NCI-H82 treated with DMSO at 0.1 percent for 48 hours (cell line): ENCODE measurements around the gene ZNF710.

Source experiments
- DNase-seq: peaks from one replicate; lab custom pipeline; 2025; ENCODE audit not compliant: unreplicated experiment; lab: John Stamatoyannopoulos, UW

Gene ZNF710

DNA sequence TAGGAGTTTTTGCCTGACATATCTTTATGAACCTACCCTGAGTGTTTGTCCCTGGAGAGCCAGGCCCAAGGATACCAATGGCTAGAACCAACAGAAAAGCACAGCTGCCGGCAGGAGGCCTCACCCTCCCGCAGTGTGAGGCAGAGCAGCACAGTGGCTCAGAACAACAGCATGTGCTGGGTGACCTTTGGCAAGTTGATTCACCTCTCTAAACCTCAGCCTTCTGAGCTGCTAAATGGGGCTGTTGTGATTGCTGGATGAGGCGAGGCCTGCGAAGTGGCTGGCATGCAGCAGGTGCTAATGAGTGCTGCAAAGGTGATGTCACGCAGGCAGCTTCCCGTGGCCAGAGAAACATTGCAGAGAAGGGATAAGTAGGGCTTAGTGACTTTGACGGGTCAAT is 77.8 kb downstream of the ZNF710 start:
- no peak for DNase-seq

DNA sequence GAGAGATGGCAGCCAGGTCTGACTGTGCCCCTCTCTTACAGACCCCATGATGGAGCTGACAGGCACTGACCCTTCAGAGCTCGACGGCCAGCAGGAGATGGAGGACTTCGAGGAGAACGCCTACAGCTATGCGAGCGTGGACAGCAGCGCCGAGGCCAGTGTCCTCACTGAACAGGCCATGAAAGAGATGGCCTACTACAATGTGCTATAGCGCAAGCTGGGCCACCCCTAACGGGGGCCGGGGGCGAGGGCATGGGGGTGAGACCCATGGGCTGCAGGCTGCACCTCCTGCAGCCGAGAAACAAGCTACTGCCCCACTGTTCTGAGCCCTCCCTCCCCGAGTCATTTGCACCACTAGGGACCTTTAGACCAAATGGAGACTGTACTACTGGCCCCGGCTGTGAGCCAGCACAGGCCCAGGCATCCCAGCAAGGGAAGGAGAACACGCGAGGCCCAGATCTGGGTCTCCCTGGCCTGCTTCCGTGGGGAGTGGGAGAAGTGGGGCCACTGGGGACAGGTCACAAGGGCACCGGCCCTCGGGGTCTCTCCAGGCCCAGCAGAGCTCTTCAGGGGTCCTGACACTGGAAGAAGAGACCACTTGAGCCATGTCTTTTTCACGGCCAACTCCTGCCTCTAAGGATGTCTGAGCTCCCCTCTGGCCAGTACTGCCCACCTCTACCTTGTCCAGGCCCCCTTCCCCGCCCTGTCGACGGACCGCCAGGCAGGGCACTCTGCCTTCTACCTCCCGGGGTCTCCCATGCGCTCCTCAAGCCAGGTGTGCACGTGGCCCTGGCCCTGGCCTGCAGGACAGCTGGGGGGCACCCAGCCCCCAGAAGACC is 78.7 kb downstream of the ZNF710 start:
- DNase-seq = no peak

DNA sequence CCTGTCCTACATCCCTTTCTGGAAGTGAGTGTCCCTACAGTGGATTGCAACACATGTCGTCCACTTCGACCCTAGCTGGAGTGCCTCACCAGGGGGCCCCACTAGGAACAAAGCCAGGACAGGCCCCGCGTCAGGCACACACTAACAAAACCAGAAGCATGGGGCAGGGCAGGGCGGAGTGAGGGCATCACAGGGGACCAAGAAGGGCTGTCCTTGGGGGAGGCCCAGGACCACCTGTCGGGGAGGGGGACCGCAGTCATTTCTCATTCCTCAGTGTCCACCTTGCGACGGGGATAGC is 79.3 kb downstream of the ZNF710 start:
- no peak for DNase-seq

DNA sequence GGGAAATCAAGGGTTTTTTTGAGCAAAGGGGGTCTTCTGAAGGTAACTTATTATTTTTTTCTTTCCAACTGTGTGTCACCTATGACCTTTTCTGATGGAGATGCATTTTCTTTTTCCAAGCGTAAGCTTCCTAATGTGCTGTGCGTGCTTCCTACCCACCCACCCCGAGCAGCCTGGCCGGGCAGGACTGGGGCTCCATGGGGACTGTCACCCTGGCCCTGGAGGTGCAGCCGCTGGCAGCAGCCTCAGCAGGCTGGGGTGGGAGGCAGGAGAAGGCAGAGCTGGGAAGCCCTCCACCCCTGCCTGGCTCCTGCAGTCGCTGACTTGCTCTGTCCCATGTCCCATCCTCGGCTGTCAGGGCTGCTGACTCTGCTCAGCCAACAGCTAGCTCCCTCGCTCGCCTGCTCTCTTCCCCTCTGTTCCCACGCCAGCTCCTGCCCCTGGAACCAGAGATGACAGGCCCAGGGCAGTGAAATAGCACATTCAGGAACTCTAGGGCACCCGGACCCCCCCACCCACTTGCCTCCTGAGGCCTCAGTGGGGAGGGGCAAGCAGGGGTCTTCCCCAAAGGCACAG is 79.8 kb downstream of the ZNF710 start:
- DNase-seq = no peak

DNA sequence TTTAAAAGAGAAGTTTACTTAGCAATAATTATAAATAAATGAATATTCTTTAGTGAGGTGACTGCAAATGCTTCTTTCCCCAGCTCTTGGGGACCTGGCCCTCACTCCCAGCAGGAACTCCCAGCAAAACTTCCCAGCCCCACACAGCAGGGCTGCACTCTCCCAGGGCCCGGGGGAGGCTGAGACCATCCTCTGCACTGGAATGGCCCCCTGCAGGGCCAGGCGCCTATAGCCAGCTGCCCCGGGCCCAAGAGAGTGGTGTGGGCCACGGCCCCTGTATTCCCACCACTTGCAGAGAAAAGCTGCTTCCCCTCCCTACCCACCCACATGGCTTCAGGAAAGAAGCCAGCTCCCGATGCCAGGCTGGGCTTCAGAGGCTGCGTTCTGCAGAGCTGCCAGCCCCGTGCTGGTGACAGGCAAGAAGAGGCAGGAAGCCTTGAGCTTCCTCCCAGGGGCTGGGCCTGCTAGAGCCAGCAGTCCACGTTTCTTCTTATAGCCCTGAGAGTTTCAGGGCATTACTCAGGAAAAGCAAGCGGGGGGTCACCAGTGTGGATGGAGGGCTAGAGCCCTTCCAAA is 81.1 kb downstream of the ZNF710 start:
- no peak for DNase-seq

DNA sequence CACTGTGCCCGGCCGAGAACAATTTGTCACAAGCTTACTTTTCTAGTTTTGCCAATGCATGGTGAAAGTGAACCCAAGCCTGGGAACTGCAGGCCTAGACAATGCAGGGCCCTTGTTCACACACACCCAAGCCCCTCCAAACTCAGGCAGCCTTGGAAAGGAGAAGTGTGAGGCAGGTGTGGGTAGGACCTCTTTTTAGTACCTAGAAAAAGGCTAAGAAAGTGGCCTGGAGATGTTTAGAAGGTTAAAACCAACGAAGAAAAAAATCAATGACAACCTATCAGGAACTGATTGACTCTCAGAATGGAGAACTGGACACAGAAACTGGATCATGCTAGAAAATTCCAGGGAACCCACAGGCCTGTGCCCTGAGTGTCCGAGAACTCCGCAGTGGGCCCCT is 82.3 kb downstream of the ZNF710 start:
- DNase-seq = no peak

DNA sequence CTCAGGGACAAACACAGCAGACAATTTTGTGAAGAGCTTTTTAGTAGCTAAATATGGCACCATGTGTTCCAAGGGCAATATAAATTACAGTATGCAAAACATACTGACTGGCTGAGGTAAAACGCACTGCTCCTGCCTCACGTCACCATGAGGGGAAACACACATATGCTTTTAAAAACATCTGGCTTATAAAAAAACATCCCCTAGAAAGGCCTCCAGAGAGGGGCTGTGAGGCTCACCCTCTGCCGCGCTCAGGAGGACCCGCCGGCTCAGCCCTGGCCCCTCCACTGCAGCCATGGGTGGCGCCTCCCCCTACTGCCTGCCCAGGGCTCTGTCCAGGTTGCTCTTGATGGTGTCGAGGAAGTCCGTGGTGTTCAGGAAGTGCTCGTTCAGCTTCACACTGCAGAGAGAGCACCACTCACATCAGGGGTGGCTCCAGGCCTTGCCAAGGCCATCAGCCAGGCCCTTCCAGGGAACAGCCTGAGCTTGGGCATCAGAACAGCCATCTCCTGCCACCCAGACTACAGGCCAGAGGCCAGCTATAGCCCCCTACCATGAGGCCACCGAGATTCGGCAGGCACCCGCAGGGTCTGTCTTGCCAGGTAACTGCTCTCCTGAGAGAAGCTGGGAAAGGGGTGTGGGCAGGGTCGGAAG is 83.0 kb downstream of the ZNF710 start:
- no peak for DNase-seq

DNA sequence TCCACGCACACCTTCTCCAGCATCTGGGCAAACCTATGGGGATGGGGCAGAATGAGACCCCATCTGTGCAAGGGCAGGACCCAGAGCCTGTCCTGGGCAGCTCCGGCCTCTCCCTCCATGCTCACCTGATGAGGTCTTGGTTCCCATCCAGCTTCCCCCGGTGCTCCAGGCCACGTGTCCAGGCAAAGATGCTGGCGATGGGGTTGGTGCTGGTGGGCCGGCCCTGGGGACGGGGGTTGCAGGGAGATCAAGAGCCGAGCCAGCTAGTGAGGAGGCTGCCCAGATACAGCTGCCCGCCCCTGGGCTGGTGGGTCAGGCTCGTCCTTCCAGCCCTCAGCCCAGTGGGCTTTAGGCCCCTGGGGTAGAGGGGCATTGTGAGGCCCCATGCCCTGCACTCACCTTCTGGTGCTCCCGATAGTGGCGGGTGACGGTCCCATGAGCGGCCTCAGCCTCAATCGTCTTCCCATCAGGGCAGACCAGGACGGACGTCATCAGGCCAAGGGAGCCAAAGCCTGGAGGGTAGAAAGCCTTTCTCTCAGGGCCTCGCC is 83.8 kb downstream of the ZNF710 start:
- DNase-seq = no peak

DNA sequence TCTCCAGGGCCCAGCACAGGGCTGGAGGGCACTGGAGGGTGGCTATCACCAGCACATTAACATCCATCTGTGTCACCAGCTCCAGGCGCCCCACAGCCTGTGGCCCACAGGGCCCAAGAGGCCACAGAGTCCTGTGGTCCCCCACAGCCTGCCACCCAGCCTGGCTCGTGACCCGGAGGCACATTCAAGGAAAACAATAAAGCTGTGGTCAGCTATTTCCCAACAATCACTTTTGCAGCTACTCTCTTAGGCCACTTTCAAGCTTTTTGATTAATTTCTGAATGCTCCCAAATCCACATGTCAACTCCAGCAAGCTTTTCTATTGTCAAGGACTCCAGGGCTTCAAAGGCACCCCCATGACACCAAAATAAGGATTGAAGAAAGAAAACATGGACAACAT is 84.4 kb downstream of the ZNF710 start:
- no peak for DNase-seq

DNA sequence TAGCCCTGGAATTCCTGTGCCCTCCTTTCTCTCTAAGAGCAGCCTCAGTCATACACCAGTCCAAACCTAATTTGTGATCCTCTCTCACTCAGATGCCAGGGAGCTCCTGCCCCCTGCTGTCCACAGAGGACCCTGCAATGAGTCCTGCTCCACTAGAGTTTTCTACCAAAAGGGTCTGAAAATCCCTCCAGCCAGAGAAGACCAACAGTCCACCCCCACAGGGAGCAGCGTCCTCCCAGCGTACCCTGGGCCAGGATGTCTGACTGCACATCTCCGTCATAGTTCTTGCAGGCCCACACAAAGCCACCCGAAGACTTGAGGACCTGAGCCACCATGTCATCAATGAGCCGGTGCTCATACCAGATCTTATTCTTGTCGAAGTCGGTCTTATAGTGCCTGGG is 85.7 kb downstream of the ZNF710 start:
- DNase-seq = peak; percentile 25

DNA sequence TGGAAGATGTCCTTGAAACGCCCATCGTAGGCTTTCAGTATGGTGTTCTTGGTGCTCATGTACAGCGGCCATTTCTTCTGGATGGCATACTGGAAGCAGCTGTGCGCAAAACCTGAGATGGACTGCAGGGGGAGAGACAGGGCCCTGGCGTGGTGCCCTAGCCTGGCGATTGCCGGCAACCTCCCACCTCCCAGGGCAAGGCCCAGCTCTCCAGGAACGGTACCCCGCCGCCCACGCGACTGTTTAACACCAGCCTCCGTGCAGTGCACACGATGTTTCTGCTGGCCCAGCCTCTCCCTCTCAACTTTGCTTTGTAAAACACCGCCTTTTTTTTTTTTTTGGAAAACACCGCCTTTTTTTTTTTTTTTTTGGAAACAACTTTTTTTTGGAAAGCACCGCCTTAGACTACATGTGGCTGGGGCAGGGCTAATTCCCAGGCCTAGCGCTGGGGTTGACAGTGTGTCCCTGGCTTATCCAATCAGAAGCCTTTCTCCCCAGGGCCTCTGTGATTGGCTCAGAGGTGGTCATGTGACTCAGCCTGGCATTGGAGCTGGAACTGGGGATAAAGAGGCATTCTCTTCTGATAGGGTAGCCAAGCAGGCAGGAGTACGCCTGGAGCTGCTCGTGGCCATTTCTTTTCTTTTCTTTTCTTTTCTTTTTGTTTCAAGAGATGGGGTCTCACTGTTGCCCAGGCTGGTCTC is 86.5 kb downstream of the ZNF710 start:
- no peak for DNase-seq

DNA sequence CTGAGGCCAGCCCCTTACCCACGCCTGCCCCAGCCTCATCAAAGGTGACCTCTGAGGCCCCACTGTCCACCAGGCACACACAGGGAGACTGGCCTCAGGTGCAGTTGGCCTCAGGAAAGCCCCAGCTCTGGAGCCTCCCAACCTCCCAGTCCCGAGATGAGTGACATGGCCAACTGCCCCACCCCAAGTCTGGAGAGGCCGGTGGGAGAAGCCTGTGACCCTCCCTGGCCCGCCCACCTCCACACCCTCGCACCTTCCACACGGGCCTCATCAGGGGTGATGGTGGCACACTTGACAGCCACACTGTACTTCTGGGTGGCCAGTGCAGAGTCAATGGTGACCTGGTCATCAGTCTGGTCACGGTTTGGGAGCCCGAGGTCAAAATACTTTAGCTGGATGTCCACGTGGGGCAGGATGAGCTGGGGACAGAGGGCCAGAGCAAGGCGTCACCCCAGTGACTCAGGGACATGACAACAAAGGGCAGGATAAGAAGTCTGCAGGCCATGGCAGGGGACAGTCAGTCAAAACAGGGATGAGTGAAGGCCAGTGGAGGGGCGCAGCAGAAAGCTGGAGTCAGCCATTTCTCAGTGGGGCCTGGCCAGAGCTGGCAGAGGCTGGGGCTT is 89.2 kb downstream of the ZNF710 start:
- DNase-seq = no peak

DNA sequence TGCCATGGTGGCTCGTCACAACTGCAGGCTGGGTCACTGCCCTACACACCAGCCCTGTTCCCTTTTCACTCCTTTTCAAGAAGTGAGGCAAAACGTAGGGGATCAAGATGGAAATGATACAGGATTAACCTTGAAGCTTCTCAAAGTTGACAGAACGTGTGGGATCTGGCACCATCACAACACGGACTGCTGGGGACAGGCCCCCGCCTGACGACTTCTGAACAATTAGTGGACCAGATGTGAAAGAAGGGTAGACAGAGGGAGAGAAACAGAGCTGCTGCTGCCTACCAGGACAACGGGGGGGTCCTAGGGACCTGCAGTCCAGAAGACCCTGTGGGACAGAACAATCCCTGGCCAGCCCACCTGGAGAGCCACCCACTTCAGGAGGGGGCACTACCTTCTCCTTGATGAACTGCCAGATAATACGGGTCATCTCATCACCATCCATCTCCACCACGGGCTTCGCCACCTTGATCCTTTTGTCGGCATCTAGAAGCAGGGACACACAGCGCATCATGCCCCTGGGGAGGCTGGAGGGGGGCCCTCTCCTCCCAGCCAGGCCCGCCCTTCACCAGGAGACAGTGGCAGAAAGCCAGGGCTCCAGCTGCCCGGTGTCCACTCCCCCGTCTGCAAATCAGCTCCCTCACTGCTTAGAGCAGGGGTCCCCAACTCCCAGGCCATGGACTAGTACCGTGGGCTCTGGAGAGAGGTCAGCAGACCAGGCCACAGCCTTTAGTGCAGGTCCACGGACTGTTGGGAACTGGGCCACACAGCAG is 90.2 kb downstream of the ZNF710 start:
- DNase-seq = no peak

DNA sequence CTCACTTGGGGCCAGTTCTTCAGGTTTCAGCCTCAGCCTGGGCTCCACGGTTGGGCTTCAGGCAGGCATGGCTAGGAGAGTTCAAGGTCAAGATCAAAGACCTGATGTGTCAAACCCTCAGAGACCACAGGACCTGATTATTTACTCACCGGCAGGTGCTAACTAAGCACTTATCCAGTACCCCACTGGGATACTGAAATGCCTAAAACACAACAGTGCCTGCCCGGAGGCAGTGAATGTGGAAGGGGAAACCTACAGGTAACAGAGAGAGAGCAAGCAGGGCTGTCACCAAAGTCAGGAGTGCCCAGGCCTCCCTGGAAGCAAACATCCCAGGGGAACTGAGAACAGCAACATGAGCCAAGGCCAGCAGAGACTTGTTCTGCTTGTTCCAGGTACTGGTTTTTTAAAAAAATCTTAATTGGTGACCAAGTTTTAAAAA is 94.4 kb downstream of the ZNF710 start:
- DNase-seq = no peak

DNA sequence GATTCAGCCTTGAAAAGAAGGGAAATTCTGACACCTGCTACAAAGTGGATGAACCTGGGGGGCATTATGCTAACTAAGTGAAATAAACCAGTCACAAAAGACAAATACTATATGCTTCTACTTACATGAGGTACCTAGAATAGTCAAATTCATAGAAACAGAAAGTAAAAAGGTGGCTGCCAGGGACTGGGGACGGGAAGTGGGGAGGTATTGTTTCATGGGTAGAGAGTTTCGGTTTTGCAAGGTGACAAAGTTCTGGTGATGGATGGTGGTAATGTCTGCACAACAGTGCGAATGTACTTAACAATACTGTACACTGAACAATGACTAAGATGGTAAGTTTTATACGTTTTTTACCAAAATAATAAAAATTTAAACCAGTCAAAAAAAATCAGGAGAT is 96.4 kb downstream of the ZNF710 start:
- no peak for DNase-seq

DNA sequence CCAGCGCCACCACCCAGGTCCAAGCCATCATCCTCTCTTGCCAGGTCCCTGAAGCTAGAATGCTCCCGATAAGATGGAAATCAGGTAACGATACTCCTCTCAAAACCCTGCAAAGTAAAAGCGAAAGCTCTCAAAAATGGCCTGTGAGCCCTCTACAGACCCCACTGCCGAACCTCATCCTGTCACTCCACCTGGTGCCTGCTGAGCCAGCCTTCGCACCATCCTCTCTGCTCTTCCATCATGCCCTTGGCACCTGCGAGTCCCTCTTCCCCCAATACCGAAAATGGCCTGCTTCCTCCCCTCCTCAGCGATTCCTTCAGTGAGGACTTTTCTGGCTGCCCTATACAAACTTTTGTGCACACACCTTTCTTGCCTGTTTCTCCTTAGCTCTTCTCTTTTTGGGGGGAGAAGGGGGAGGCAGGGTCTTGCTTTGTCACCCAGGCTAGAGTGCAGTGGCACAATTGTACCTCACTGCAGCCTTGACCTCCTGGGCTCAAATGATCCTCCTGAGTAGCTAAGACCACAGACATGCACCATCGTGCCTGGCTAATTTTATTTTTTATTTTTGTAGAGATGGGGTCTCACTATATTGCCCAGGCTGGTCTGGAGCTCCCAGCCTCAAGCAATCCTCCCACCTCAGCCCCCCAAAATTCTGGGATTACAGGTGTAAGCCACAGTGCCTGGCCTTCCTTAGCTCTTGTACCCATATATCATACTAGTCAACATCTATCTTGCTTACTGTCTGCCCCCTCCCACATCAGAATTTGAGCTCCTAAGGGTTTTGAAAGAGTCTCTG is 98.1 kb downstream of the ZNF710 start:
- DNase-seq = no peak

DNA sequence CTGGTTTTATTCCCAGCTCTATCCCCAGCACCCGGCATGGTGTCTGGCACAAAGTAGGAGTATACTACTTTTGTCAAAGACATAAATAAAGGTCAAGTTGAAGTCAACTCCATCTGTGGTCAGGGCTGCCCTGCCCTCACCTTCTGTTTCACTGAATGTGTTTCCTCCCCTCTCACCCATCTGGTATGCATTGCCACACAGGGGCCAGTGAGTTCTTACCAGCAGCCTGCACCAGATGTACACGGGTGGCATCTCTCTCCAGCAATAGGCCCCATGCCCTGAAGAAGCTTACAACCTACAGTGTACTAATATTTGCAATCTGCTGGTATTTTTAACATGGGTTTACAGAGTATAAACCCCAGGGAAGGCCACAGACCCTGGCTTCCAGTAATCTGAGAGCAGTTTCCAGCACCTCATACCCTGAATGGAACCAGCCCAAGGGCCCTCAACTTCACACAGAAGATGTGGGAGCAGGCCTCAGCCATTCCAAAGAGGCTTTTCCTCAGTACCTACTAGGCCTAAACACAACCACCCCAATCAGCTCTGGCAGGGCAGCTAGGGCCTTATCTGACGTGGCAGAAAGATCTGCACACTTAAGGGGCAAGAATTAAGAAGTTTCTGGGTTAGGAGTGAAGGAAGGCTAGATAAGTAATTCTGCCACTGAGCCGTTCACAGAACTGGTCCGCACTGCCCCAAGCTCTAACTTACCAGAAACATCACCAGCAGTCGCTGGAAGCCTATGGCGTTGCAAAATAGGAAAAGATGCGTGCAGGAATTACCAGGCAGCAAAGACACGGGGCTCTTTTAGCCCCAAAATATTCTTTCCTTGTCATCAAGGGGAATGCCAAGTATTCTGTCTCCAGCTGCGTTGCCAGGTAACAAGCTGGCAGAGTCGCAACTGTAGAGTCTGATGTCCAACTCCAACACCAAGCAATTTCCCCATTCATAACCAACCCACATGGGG is 99.0 kb downstream of the ZNF710 start:
- no peak for DNase-seq
